Stimulated activated CD4-positive, alpha-beta T cell treated with anti-CD3 and anti-CD28 coated beads, Interleukin-4, amount 100 ng/mL, for 24 hours (primary cell): Measurements from ENCODE around the gene MRS2.
"Not testable (repeated sequence)": the region's sequence is repeated elsewhere in the genome, so short reads cannot be mapped to it uniquely, and the experiment has no call there.

Source experiments
- DNase-seq: peaks from one replicate; pipeline ENCODE4 v3.0.0-alpha.2; 2020

The MRS2 gene

GRCh38 chr6:24391208-24391607, 11.5 kb upstream of the MRS2 start:
- no peak for DNase-seq

GRCh38 chr6:24391756-24392405, 10.9 kb upstream of the MRS2 start:
- no peak for DNase-seq

- no peak for DNase-seq
Measured at GRCh38 chr6:24394061-24394779, 8.5 kb upstream of the MRS2 start.

- DNase-seq, result no peak
Measured at GRCh38 chr6:24394780-24395437, 7.8 kb upstream of the MRS2 start.

GRCh38 chr6:24396824-24397223, 5.9 kb upstream of the MRS2 start:
- no peak for DNase-seq

GRCh38 chr6:24397631-24398030, 5.1 kb upstream of the MRS2 start:
- no peak for DNase-seq

GRCh38 chr6:24400045-24401039, 2.4 kb upstream of the MRS2 start:
- DNase-seq, result not testable (repeated sequence)

- DNase-seq, result no peak
Measured at GRCh38 chr6:24401458-24401857, 1.3 kb upstream of the MRS2 start.

GRCh38 chr6:24403501-24403824, 727 bp downstream of the MRS2 start:
- no peak for DNase-seq

- DNase-seq, result no peak
Measured at GRCh38 chr6:24405262-24405661, 2.5 kb downstream of the MRS2 start.

- DNase-seq, result no peak
Measured at GRCh38 chr6:24408719-24409410, 6.1 kb downstream of the MRS2 start.

- DNase-seq, result no peak
Measured at GRCh38 chr6:24410622-24411021, 7.9 kb downstream of the MRS2 start.

- DNase-seq, result no peak
Measured at GRCh38 chr6:24412294-24412693, 9.6 kb downstream of the MRS2 start.

- DNase-seq, result not testable (repeated sequence)
Measured at GRCh38 chr6:24414531-24414930, 11.8 kb downstream of the MRS2 start.

GRCh38 chr6:24415753-24416152, 13.0 kb downstream of the MRS2 start:
- DNase-seq, result no peak

GRCh38 chr6:24419526-24419925, 16.8 kb downstream of the MRS2 start:
- DNase-seq, result no peak

- DNase-seq, result no peak
Measured at GRCh38 chr6:24425091-24425490, 22.4 kb downstream of the MRS2 start.

- DNase-seq, result no peak
Measured at GRCh38 chr6:24426729-24427446, 24.2 kb downstream of the MRS2 start.

GRCh38 chr6:24428615-24429014, 25.9 kb downstream of the MRS2 start:
- no peak for DNase-seq

GRCh38 chr6:24429146-24429545, 26.4 kb downstream of the MRS2 start:
- DNase-seq, result no peak

- DNase-seq, result no peak
Measured at GRCh38 chr6:24430086-24430485, 27.4 kb downstream of the MRS2 start.

- peak; percentile 33 for DNase-seq
Measured at GRCh38 chr6:24431045-24431451, 28.3 kb downstream of the MRS2 start.
